Panc1 (cell line): ENCODE data around the gene ADGRD1. TPM values are rescaled to one million over a fixed set of nuclear protein-coding genes. Genes with fewer than 3 reads are reported as not detected.

ENCODE experiments used
- ATAC-seq: fragments of 200-7000 bp; cut with Tn5 transposase; 2 replicates; pipeline ENCODE4 v1.9.1; 2020; ENCODE audit warnings: mild to moderate bottlenecking, moderate library complexity
- BruUV-seq: library from RNA; stranded (reverse); fragments of 400-500 nt; replicated peaks from 2 replicates; lab custom pipeline; 2021; lab: Mats Ljungman, UMichigan
- CTCF ChIA-PET: fragments of 300-600 bp; sonication (Branson Sonifier 250); formaldehyde crosslinking; loops from one replicate; lab custom pipeline; 2022; ENCODE audit warnings: antibody characterized with exemption; lab: Charles Lee
- POLR2A ChIA-PET: fragments of 300-600 bp; sonication (Branson Sonifier 250); formaldehyde crosslinking; loops from one replicate; lab custom pipeline; 2022; ENCODE audit warnings: antibody characterized with exemption; lab: Charles Lee
- DNase-seq: peaks from one replicate; pipeline ENCODE4 v3.0.0-alpha.2; 2010; ENCODE audit warnings: low read depth, low spot score
- H3K27ac ChIP-seq: 2 replicates; pipeline ENCODE4 v1.5.1; 2011; ENCODE audit warnings: mild to moderate bottlenecking, low read length, inconsistent platforms
- H3K27me3 ChIP-seq: fragments of 200-500 bp; sonication (Bioruptor generic); 2 replicates; pipeline ENCODE4 v1.6.0; 2014; ENCODE audit warnings: low read length, inconsistent platforms; ENCODE audit not compliant: control insufficient read depth, insufficient read depth
- H3K36me3 ChIP-seq: fragments of 200-500 bp; sonication (Bioruptor generic); 2 replicates; pipeline ENCODE4 v1.5.1; 2014; ENCODE audit warnings: inconsistent platforms, mild to moderate bottlenecking, low read length, moderate library complexity; ENCODE audit not compliant: control insufficient read depth, insufficient read depth
- H3K4me1 ChIP-seq: 2 replicates; pipeline ENCODE4 v1.5.1; 2011; ENCODE audit warnings: inconsistent platforms, mild to moderate bottlenecking, low read length, moderate library complexity; ENCODE audit not compliant: control insufficient read depth, insufficient read depth
- H3K4me3 ChIP-seq, 2 experiments: 2 replicates each; pipeline ENCODE4 v1.5.1; 2011 to 2012; ENCODE audit warnings: low read depth in 2 of 2, low read length in 2 of 2, mild to moderate bottlenecking in 2 of 2, inconsistent platforms in 1 of 2, moderate library complexity in 1 of 2
- H3K9me3 ChIP-seq: fragments of 200-500 bp; sonication (Bioruptor generic); 2 replicates; pipeline ENCODE4 v1.5.1; 2014; ENCODE audit warnings: low read depth, mild to moderate bottlenecking, inconsistent platforms, low read length, moderate library complexity; ENCODE audit not compliant: control insufficient read depth, insufficient read depth
- POLR2AphosphoS5 ChIP-seq: IDR thresholded peaks from 2 replicates; pipeline ENCODE4 v1.6.1; 2012; ENCODE audit warnings: mild to moderate bottlenecking, low read depth, low read length, moderate library complexity
- SIN3A ChIP-seq: IDR thresholded peaks from 2 replicates; pipeline ENCODE4 v1.6.1; 2012; ENCODE audit warnings: low read depth, mild to moderate bottlenecking, low read length, moderate library complexity, borderline replicate concordance; ENCODE audit not compliant: insufficient read depth
- TCF7L2 ChIP-seq: IDR thresholded peaks from 2 replicates; pipeline ENCODE4 v1.6.1; 2011; ENCODE audit warnings: mild to moderate bottlenecking, low read depth, low read length, inconsistent platforms
- in situ Hi-C: cut with HindIII; loops from 2 replicates; pipeline ENCODE4 v1.10.0; 2016; ENCODE audit warnings: low sequenced_read_pairs, low pct_unique_long_range_greater_than_20kb
- intact Hi-C: fragments of 100-400 bp; cut with micrococcal nuclease; formaldehyde crosslinking; loops from one replicate; pipeline ENCODE4 v1.10.0; 2022; ENCODE audit not compliant: unreplicated experiment
- total RNA-seq: library from RNA; stranded (reverse); gene quantifications from one replicate; pipeline ENCODE4 v1.2.1, GENCODE V29; 2021; ENCODE audit not compliant: unreplicated experiment
- TF ChIP-seq, protein P1 (sequence below): fragments of 450-650 bp; IDR thresholded peaks from 2 replicates; pipeline ENCODE4 v1.5.1; 2017; ENCODE audit warnings: mild to moderate bottlenecking
- TF ChIP-seq, protein P2 (sequence below), 2 experiments: IDR thresholded peaks; 2 replicates each; pipeline ENCODE4 v1.6.1; 2011 to 2012; ENCODE audit warnings: low read depth in 2 of 2, control low read depth in 1 of 2, low read length in 1 of 2, mild to moderate bottlenecking in 1 of 2, moderate library complexity in 1 of 2; ENCODE audit not compliant: insufficient read depth in 1 of 2

Gene ADGRD1
- total RNA-seq, 1 experiment from 2014 or later = 0.21 TPM

DNA sequence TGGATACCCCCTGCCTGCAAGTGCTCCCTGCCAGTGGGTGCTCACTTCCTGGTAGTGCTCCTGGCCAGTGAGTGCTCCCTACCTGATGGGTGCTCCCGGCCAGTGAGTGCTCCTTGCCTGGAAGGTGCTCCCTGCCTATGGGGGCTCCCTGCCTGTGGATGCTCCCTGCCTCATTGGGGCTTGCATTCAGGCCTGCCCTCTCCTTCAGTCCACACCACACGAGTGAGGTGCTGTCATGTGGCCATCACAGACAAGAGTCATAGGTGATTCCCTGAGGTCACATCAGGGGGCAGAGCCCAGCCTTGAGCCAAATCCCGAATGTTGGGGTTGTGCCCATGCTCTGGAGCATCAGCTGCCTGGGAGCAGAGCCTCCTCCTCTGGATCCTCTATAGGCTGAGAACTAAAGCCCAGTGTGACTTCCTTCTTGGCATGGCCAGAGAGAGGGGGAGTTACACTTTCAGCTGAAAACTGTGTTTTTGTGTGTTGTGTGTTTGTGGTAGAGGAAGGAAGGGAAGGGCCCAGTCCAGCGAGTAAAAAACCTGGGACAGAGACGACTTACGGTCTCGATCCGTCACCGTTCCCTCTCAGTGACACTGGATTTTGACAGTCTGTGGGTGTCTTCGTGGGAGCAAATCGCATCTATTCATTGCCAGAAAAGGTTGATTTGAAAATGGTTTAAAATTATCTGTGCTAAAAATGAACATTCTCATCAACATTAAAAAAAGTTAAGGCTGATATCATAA lies 136.0 kb downstream of the ADGRD1 start:
- Histone ChIP-seq H3K27me3 (no peaks in the 10 kb centered on the region), H3K27ac (no peak overlapping the region), H3K36me3 (no peaks in the 10 kb centered on the region), H3K4me3 (no peak overlapping the region), H3K4me1 (no peaks in the 10 kb centered on the region), H3K9me3 (no peaks in the 10 kb centered on the region)
- no TSS peak for BruUV-seq
- ChIA-PET POLR2A (no interaction called here), CTCF (no interaction called here)
- in situ Hi-C loops = no loop called here
- ATAC-seq (no peak), DNase-seq (no peak)
- TF ChIP-seq POLR2AphosphoS5 = no peak
- no peak for TF ChIP-seq SIN3A
- TF ChIP-seq TCF7L2 = no peak
- TF ChIP-seq, protein P1, sequence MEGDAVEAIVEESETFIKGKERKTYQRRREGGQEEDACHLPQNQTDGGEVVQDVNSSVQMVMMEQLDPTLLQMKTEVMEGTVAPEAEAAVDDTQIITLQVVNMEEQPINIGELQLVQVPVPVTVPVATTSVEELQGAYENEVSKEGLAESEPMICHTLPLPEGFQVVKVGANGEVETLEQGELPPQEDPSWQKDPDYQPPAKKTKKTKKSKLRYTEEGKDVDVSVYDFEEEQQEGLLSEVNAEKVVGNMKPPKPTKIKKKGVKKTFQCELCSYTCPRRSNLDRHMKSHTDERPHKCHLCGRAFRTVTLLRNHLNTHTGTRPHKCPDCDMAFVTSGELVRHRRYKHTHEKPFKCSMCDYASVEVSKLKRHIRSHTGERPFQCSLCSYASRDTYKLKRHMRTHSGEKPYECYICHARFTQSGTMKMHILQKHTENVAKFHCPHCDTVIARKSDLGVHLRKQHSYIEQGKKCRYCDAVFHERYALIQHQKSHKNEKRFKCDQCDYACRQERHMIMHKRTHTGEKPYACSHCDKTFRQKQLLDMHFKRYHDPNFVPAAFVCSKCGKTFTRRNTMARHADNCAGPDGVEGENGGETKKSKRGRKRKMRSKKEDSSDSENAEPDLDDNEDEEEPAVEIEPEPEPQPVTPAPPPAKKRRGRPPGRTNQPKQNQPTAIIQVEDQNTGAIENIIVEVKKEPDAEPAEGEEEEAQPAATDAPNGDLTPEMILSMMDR = no peak
- TF ChIP-seq, protein P2, sequence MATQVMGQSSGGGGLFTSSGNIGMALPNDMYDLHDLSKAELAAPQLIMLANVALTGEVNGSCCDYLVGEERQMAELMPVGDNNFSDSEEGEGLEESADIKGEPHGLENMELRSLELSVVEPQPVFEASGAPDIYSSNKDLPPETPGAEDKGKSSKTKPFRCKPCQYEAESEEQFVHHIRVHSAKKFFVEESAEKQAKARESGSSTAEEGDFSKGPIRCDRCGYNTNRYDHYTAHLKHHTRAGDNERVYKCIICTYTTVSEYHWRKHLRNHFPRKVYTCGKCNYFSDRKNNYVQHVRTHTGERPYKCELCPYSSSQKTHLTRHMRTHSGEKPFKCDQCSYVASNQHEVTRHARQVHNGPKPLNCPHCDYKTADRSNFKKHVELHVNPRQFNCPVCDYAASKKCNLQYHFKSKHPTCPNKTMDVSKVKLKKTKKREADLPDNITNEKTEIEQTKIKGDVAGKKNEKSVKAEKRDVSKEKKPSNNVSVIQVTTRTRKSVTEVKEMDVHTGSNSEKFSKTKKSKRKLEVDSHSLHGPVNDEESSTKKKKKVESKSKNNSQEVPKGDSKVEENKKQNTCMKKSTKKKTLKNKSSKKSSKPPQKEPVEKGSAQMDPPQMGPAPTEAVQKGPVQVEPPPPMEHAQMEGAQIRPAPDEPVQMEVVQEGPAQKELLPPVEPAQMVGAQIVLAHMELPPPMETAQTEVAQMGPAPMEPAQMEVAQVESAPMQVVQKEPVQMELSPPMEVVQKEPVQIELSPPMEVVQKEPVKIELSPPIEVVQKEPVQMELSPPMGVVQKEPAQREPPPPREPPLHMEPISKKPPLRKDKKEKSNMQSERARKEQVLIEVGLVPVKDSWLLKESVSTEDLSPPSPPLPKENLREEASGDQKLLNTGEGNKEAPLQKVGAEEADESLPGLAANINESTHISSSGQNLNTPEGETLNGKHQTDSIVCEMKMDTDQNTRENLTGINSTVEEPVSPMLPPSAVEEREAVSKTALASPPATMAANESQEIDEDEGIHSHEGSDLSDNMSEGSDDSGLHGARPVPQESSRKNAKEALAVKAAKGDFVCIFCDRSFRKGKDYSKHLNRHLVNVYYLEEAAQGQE (IDR thresholded peaks at IDR 0.05; ENCODE audit: insufficient read depth in 1 of 2, low read depth in 2 of 2, low read length in 1 of 2) = no peak
- intact Hi-C loops = loop anchor here (10.0 kb wide), 1 partner anchor 725 kb away; no protein-coding TSS in a partner anchor

DNA sequence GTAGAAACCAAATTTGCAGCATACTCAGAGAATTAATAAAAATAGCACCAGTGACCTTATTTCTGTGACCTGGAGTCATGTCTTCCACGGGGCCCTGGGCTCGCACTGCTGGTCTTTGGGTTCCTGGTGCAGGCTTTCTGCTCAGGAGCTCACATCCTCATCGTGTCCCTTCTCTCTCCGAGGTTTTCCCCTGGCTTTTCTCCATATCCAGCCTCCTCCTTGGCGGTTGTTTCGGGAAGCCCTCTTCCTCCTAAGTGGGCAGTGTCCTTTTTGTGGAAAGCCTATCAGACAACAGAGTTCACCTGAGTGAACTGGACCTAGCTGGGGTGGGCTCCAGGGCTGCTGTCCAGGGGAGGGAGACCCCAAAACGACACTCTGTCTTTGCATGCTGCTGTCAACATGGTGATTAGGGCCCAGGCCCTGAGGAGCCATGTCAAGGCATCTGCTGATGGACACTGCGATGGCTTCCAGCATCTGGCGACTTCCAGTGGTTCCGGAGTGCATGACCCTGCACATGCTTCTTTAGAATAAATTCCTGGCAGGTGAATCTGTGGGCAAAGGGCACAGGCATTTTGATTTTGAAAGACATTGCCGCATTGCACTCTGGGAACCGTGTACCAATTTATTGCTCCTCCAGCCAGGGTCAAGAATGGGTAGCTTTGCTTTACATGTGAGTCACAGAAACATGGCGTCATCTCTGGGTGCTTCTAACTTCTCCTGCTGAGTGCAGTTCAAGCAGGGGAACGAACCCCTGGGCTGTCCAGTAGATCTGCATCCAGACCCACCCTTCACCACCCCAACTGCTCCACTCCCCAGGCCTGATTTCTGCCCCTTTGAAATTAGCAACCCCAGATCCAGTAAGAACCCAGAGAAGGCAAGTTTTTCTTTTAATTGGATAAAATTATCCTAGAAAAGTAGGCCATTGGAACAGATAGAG lies 136.8 kb downstream of the ADGRD1 start:
- in situ Hi-C loops (no loop called here), intact Hi-C loops (loop anchor here (10.0 kb wide), 1 partner anchor 724 kb away; no protein-coding TSS in a partner anchor)
- ChIA-PET CTCF (no interaction called here), POLR2A (no interaction called here)
- no peaks in the 10 kb centered on the region for H3K4me1 ChIP-seq
- no TSS peak for BruUV-seq
- ATAC-seq (no peak), DNase-seq (no peak)
- no peaks in the 10 kb centered on the region for H3K36me3 ChIP-seq
- H3K27ac ChIP-seq = no peak overlapping the region
- no peak overlapping the region for H3K4me3 ChIP-seq
- TF ChIP-seq, protein P1 = no peak
- H3K9me3 ChIP-seq = no peaks in the 10 kb centered on the region
- H3K27me3 ChIP-seq = no peaks in the 10 kb centered on the region
